Central memory CD8-positive, alpha-beta T cell (primary cell): ENCODE data around the gene FRMD3.

Experiments
- ATAC-seq: fragments of 150-1000 bp; cut with Tn5 transposase; replicated peaks from 2 replicates; pipeline ENCODE4 v1.10.0; 2022; ENCODE audit warnings: mild to moderate bottlenecking, moderate FRiP score, moderate number of reproducible peaks; ENCODE audit not compliant: poor library complexity, severe bottlenecking; ENCODE audit errors: extremely low read depth
- DNase-seq, 2 donors: peaks; one replicate each; pipeline ENCODE4 v3.0.0; 2021; ENCODE audit warnings: low spot score in 2 of 2
- H3K27ac Mint-ChIP-seq: one replicate; pipeline ENCODE4 v1.8.0; 2022; ENCODE audit warnings: low read depth, mild to moderate bottlenecking, moderate library complexity, mixed read lengths
- H3K27me3 Mint-ChIP-seq: one replicate; pipeline ENCODE4 v1.8.0; 2022; ENCODE audit warnings: mixed read lengths
- H3K36me3 Mint-ChIP-seq: one replicate; pipeline ENCODE4 v1.8.0; 2022; ENCODE audit warnings: mild to moderate bottlenecking, moderate library complexity, mixed read lengths; ENCODE audit not compliant: insufficient read depth
- H3K4me1 Mint-ChIP-seq: one replicate; pipeline ENCODE4 v1.8.0; 2022; ENCODE audit warnings: mixed read lengths
- H3K4me3 Mint-ChIP-seq: one replicate; pipeline ENCODE4 v1.8.0; 2022; ENCODE audit warnings: mild to moderate bottlenecking, moderate library complexity, mixed read lengths
- H3K9me3 Mint-ChIP-seq: one replicate; pipeline ENCODE4 v1.8.0; 2022; ENCODE audit warnings: mixed read lengths

The FRMD3 gene

DNA sequence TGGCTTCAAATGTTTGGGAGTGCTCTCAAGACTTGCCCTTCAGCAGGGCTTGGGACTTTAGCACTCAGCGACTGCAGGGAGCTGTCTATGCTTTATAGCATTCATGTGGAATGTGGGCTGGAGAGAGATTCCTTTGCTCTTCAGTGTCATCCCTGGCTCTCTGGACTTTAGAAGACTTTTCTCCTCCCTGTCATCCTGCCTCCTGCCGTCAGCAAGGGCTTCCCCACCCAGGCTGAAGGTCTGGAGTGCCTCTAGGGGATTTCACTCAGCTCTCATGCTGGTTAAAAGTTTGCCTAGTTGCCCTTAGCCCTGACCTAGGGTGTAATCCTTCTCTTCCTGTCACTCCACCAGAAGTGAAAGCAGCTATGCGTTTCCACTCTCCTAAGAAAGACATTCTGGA lies 210.9 kb downstream of the FRMD3 start:
- H3K27me3 Mint-ChIP-seq, result no peaks in the 10 kb centered on the region
- H3K9me3 Mint-ChIP-seq, result no peaks in the 10 kb centered on the region
- ATAC-seq, result no peak
- DNase-seq, result no peak
- no peaks in the 10 kb centered on the region for H3K4me1 Mint-ChIP-seq
- H3K36me3 Mint-ChIP-seq, result no peaks in the 10 kb centered on the region
- H3K4me3 Mint-ChIP-seq, result no peak overlapping the region
- H3K27ac Mint-ChIP-seq, result no peak overlapping the region

DNA sequence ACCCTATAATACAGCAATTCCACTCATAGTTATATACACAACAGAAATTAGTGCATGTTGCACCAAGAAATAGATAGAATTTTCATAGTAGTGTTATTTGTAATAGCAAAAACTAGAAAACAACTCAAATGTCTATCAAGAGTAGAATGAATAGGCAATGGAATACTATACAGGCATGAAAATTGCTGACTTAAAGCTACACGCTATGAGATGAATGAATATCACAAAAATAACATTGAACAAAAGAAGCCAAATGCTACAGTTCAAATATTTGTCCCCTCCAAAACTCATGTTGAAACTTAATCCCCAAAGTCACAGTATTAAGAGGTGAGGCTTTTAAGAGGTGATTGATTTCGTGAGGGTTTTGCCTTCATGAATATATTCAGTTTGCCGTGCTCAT lies 215.1 kb downstream of the FRMD3 start:
- no peak overlapping the region for H3K27ac Mint-ChIP-seq
- no peaks in the 10 kb centered on the region for H3K9me3 Mint-ChIP-seq
- no peak overlapping the region for H3K4me3 Mint-ChIP-seq
- H3K36me3 Mint-ChIP-seq, result no peaks in the 10 kb centered on the region
- DNase-seq (no peak), ATAC-seq (no peak)
- H3K27me3 Mint-ChIP-seq, result no peaks in the 10 kb centered on the region
- no peaks in the 10 kb centered on the region for H3K4me1 Mint-ChIP-seq

DNA sequence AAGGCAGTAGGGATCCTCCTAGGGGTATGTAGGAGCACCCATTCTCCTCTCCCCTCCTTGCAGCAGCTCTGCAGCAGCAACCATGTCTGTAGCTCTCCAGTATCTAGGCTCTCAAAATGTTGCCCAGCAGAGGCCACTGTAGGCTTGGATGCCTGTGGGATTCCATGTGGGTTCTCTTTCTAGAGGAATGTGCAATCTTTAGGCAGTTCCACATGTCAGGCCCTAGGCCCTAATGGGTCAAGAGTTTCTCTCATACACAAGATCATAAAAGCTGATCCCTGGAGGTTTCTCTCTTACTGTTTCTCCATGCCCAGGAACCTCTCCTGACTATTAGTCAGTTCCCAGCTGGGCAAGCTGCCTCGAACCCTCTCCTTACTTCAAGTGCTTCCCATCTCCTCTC lies 215.8 kb downstream of the FRMD3 start:
- H3K36me3 Mint-ChIP-seq, result no peaks in the 10 kb centered on the region
- H3K27ac Mint-ChIP-seq, result no peak overlapping the region
- ATAC-seq, result no peak
- no peak for DNase-seq
- H3K4me1 Mint-ChIP-seq, result no peaks in the 10 kb centered on the region
- H3K9me3 Mint-ChIP-seq, result no peaks in the 10 kb centered on the region
- no peaks in the 10 kb centered on the region for H3K27me3 Mint-ChIP-seq
- H3K4me3 Mint-ChIP-seq, result no peak overlapping the region

DNA sequence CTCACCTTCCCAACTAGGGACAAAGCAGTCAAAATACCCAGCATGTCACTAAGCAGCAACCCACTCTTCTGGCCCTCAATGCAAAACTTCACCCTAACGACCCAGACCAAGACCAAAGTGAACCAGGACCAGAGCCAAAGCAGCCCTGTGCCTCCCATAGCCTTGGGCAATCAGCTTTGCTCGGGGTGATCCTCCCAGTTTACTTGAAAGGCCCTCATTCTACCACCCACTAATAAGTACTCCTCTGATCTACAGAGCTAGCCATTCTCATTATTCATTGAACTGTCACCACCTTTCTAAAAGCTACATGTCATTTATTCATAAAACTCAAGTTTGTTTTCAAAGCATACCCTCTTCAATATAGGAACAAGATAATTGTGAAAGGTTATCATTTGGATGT lies 221.0 kb downstream of the FRMD3 start:
- DNase-seq, result no peak
- H3K4me1 Mint-ChIP-seq, result no peaks in the 10 kb centered on the region
- H3K9me3 Mint-ChIP-seq, result no peaks in the 10 kb centered on the region
- no peaks in the 10 kb centered on the region for H3K27me3 Mint-ChIP-seq
- H3K4me3 Mint-ChIP-seq, result no peak overlapping the region
- H3K27ac Mint-ChIP-seq, result no peak overlapping the region
- no peak for ATAC-seq
- no peaks in the 10 kb centered on the region for H3K36me3 Mint-ChIP-seq

DNA sequence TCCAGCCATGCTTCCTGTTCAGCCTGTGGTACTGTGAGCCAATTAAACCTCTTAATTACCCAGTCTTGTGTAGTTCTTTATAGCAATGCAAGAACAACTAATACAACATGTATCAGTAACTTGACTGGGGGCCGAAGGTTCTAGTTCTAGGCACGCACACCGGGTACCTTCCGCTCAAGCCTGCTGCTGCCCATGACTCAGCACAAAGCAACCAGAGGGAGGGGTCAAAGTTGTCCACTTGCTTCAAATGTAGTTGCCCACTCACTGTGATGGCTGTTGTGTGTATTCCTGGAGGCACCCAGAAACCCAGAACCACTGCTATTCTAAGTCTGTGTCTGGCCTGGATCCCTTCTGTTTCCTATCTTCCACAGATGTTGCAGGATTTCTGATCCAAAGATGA lies 222.6 kb downstream of the FRMD3 start:
- no peaks in the 10 kb centered on the region for H3K9me3 Mint-ChIP-seq

DNA sequence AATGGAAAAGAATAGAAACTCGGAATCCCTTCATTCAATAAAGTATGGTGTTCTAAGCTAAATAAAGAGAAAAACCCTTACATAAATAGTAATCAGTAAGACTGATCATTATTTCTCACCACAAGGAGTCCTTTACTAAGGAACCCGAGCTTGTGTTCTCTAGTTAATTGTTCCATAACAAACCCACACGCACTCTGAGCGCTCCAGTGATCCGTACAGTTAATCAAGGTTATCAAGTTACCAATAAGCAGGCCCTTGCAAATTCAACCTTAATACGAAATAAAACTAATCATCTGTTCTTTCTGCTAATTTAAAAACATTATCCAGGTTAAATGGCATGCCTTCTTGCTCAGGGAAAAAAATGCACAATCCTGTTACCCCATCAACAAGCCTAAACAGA lies 224.4 kb downstream of the FRMD3 start:
- no peak for DNase-seq
- ATAC-seq, result no peak

More for the DNA sequence above, 222.6 kb downstream of the FRMD3 start:
- no peak overlapping the region for H3K4me3 Mint-ChIP-seq
- no peak for ATAC-seq
- H3K27ac Mint-ChIP-seq, result no peak overlapping the region
- peaks cover 2% of the 10 kb centered on the region for H3K36me3 Mint-ChIP-seq
- no peaks in the 10 kb centered on the region for H3K4me1 Mint-ChIP-seq
- no peaks in the 10 kb centered on the region for H3K27me3 Mint-ChIP-seq
- no peak for DNase-seq

DNA sequence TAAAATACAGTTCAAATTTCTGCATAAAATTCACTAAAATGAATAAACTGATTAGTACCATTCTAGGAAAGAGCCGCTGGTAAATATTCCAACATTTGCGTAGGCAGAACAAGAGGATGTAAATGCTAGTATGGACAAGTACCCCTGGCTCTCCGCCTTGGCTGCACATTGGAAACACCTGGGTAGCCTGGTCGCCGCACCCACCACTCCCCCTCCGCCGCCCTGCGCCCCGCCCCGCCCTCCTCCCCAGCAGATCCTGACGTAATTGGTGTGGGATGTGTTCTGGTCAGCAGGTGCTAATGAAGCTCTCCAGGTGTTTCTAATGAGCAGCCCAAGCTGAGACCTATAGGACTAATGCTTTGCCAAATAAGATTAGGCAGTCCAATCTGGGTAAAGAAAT lies 225.7 kb downstream of the FRMD3 start:
- Mint-ChIP-seq H3K4me1 (no peaks in the 10 kb centered on the region), H3K9me3 (no peaks in the 10 kb centered on the region), H3K27ac (no peak overlapping the region), H3K27me3 (no peaks in the 10 kb centered on the region), H3K36me3 (peaks cover 2% of the 10 kb centered on the region), H3K4me3 (no peak overlapping the region)
- no peak for DNase-seq
- ATAC-seq, result no peak

More for the DNA sequence above, 224.4 kb downstream of the FRMD3 start:
- H3K9me3 Mint-ChIP-seq, result no peaks in the 10 kb centered on the region
- peaks cover 2% of the 10 kb centered on the region for H3K36me3 Mint-ChIP-seq
- no peak overlapping the region for H3K27ac Mint-ChIP-seq
- no peaks in the 10 kb centered on the region for H3K4me1 Mint-ChIP-seq
- H3K4me3 Mint-ChIP-seq, result no peak overlapping the region
- H3K27me3 Mint-ChIP-seq, result no peaks in the 10 kb centered on the region

DNA sequence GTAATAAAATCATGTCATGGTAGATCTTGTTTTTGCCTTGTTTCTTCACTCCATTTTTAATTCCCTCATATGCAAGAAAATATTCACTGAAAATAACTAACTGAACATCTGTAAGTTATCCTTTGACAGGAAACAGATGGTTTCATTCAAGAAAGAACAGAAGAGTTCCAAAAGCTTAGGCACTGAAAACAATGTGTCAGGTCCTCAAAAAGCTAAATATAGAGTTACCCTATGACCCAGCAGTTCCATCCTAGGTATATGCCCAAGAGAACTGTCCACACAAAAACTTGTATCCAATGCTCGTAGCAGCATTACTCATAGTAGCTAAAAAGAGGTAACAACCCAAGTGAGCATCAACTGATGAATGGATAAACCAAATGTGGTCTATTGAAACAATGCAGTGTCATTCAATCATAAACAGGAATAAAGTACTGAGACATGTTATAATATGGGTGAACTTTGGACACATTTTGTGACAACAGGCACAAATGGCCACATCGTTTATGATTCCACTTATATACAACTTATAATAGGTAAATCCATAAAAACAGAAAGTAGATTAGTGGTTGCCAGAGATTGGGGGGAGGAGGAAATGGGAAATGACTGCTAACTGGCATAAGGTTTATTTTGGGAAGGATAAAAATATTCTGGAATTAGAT lies 231.0 kb downstream of the FRMD3 start:
- H3K36me3 Mint-ChIP-seq, result peaks cover 5% of the 10 kb centered on the region
- no peaks in the 10 kb centered on the region for H3K4me1 Mint-ChIP-seq
- H3K4me3 Mint-ChIP-seq, result no peak overlapping the region
- no peaks in the 10 kb centered on the region for H3K27me3 Mint-ChIP-seq
- DNase-seq, result no peak
- no peaks in the 10 kb centered on the region for H3K9me3 Mint-ChIP-seq
- ATAC-seq, result no peak
- no peak overlapping the region for H3K27ac Mint-ChIP-seq

DNA sequence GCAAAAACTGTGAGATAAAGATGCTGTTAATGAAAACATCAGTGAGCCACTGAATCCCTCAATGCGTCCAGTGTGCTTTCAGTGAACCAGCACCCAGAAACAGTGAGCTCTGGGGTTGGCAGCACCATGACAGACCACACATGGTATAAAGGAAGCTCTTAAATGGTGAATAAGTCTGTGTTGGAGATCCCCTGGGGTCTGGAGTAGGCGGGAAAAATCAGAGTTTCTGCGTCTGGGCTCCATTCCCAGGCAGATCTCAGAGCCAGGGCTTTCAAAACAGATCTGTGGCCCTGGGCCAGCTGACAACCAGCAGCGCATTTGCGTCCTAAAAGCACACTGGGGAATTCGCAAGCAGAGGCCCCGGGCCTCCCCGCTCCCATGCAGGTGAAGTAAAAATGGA lies 233.5 kb downstream of the FRMD3 start:
- Mint-ChIP-seq H3K36me3 (peaks cover 2% of the 10 kb centered on the region), H3K4me3 (no peak overlapping the region), H3K4me1 (no peaks in the 10 kb centered on the region), H3K27me3 (no peaks in the 10 kb centered on the region), H3K9me3 (no peaks in the 10 kb centered on the region), H3K27ac (no peak overlapping the region)
- ATAC-seq (no peak), DNase-seq (no peak)

DNA sequence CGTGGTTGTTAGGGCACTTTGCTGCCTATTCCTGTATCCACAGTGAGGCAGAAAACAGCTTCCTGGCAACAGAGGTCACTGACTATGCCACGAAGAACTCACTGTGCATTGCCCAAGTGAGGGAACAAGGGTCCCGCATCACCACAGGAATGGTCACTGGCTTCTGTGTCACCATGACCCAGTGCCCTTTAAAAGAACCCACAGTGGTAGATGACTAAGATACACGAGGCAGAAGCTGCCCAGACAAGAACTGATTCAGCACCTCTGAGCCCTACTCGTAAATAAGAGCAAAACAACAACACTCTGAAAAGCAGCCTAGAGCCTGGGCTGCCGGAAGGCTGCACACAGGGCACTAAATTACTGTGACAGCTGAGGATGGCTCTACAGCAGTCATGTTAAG lies 238.6 kb downstream of the FRMD3 start:
- ATAC-seq (no peak), DNase-seq (no peak)
- Mint-ChIP-seq H3K4me3 (no peak overlapping the region), H3K36me3 (peaks cover 2% of the 10 kb centered on the region), H3K9me3 (no peaks in the 10 kb centered on the region), H3K4me1 (no peaks in the 10 kb centered on the region), H3K27me3 (no peaks in the 10 kb centered on the region), H3K27ac (no peak overlapping the region)

DNA sequence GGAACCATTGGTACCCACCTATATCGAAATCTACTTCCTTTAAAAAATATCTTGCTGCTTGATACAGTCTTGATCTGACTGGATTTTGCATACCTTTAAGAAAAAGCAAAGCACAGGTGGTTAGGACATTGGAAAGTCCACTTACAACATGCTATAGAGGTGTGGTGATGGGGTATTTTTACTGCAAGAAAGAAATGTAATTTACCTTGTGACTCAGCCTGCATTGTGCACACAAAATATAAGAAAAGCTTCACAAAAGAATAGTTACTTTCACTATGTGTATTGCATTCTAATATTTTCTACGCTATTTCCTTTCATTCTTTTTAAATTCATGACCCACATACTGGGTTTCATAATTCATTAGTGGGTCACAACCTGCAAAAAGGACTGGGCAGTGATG lies 239.1 kb downstream of the FRMD3 start:
- Mint-ChIP-seq H3K4me3 (no peak overlapping the region), H3K9me3 (no peaks in the 10 kb centered on the region), H3K4me1 (no peaks in the 10 kb centered on the region), H3K27me3 (no peaks in the 10 kb centered on the region), H3K36me3 (peaks cover 2% of the 10 kb centered on the region), H3K27ac (no peak overlapping the region)
- no peak for DNase-seq
- no peak for ATAC-seq

DNA sequence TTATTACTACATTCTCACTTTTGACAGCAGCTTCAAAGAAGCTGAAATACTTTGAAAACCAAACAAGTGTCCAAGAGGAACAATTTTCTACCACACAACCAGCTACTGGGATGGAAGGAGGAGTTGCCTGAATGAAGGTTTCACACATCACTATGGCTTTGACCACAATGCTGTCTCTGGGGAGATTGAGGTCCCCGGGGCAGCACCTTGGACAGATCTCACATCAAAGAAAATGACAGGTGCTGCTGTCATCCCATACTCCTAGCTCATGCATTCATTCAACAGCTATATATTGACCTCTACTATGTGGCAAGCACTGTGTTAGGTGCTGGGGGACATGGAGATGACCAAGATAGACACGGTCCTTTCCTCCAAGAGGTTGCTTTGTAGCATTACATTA lies 242.1 kb downstream of the FRMD3 start:
- no peaks in the 10 kb centered on the region for H3K4me1 Mint-ChIP-seq
- no peak overlapping the region for H3K27ac Mint-ChIP-seq
- DNase-seq (no peak), ATAC-seq (no peak)
- no peaks in the 10 kb centered on the region for H3K9me3 Mint-ChIP-seq
- H3K36me3 Mint-ChIP-seq, result no peaks in the 10 kb centered on the region
- no peaks in the 10 kb centered on the region for H3K27me3 Mint-ChIP-seq
- no peak overlapping the region for H3K4me3 Mint-ChIP-seq

DNA sequence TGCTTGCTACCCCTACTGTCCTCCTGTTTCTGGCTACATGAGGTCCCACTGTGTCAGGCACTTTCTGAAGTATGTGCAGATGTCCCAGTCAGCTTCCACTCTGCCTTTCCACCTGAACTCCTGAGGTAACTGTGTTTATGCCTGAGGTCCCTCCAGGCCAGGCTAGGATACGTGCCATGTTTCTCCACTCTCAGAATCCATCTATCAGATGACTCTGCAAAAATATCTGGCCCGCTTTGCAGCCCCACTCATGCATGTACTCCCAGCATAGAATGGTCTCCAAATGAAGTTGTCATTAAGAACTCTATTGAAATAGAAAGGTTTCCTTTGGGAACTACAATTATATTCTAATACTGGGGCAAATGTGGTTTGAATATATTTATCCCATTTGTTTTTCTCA lies 243.4 kb downstream of the FRMD3 start:
- Mint-ChIP-seq H3K9me3 (no peaks in the 10 kb centered on the region), H3K4me3 (no peak overlapping the region), H3K4me1 (no peaks in the 10 kb centered on the region), H3K27ac (no peak overlapping the region), H3K36me3 (no peaks in the 10 kb centered on the region), H3K27me3 (no peaks in the 10 kb centered on the region)
- DNase-seq, result no peak
- no peak for ATAC-seq

DNA sequence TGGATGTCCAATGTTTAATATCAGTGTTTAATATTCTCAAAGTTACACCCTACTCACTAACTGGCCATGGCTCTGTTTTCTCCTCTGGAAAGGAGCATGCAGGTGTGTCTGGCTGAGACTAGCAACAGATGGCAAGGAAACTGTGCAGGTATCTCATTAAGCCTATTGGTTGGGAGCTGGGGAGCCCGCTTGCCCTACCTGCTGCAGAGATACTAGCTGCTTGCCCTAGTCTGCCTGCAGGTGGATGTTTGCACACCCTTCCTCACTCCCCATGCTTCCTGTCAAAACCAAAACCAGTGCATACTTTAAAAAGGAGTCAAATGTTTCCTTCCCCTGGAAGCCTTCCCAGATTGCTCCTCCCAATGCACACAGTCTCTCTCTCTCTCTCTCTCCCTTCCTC lies 247.0 kb downstream of the FRMD3 start:
- Mint-ChIP-seq H3K27ac (no peak overlapping the region), H3K4me3 (no peak overlapping the region), H3K4me1 (no peaks in the 10 kb centered on the region), H3K9me3 (no peaks in the 10 kb centered on the region), H3K36me3 (no peaks in the 10 kb centered on the region), H3K27me3 (no peaks in the 10 kb centered on the region)
- ATAC-seq (no peak), DNase-seq (no peak)
